ENCODE data around the gene SLITRK4. TPM values are rescaled to one million over a fixed set of nuclear protein-coding genes. Genes with fewer than 3 reads are reported as not detected.

The SLITRK4 gene
- 10 to 100 TPM in 1 of 2 donors, 1 to 10 TPM in 1; 4.2 to 13.2 TPM for total RNA-seq
- long read RNA-seq, donor 1, partial matches to known transcripts, result 0 of 4 reads
- long read RNA-seq, donor 1, other reads (novel, unspliced or antisense), result 1 of 4 reads
- long read RNA-seq, donor 2, transcript SLITRK4-201 (2 exons, 3,357 nt), result major isoform, 6 of 12 reads
- long read RNA-seq, donor 2, partial matches to known transcripts, result 0 of 12 reads
- long read RNA-seq, donor 2, other reads (novel, unspliced or antisense), result 4 of 12 reads

- intact Hi-C loops (cut with DNase I), result no loop called here
- no peak for DNase-seq (ENCODE audit: low spot score)
Observed at GRCh38 chrX:143635915-143636314, at the start of gene SLITRK4. Gene SLITRK4 (minus strand): TSS chrX:143636101. CDS start chrX:143631108, 4,993 bp downstream.

GRCh38 chrX:143683486-143683885 is 47.6 kb upstream of the SLITRK4 start:
- intact Hi-C loops (cut with DNase I), result no loop called here
- no peak for DNase-seq (ENCODE audit: low spot score)

GRCh38 chrX:143674926-143675325 is 39.0 kb upstream of the SLITRK4 start:
- DNase-seq (ENCODE audit: low spot score), result no peak
- intact Hi-C loops (cut with DNase I), result no loop called here

GRCh38 chrX:143669395-143669794 is 33.5 kb upstream of the SLITRK4 start:
- intact Hi-C loops (cut with DNase I), result no loop called here
- no peak for DNase-seq (ENCODE audit: low spot score)

- DNase-seq (ENCODE audit: low spot score), result no peak
- intact Hi-C loops (cut with DNase I), result no loop called here
Observed at GRCh38 chrX:143664302-143664701, 28.4 kb upstream of the SLITRK4 start.

GRCh38 chrX:143663755-143664154 is 27.9 kb upstream of the SLITRK4 start:
- no peak for DNase-seq (ENCODE audit: low spot score)
- intact Hi-C loops (cut with DNase I), result no loop called here

GRCh38 chrX:143661286-143661685 is 25.4 kb upstream of the SLITRK4 start:
- no peak for DNase-seq (ENCODE audit: low spot score)
- intact Hi-C loops (cut with DNase I), result no loop called here

GRCh38 chrX:143648705-143649104 is 12.8 kb upstream of the SLITRK4 start:
- no peak for DNase-seq (ENCODE audit: low spot score)
- intact Hi-C loops (cut with DNase I), result no loop called here

- no peak for DNase-seq (ENCODE audit: low spot score)
- intact Hi-C loops (cut with DNase I), result no loop called here
Observed at GRCh38 chrX:143642426-143642825, 6.5 kb upstream of the SLITRK4 start.

- DNase-seq (ENCODE audit: low spot score), result no peak
- intact Hi-C loops (cut with DNase I), result no loop called here
Observed at GRCh38 chrX:143636831-143637230, 930 bp upstream of the SLITRK4 start.

- no peak for DNase-seq (ENCODE audit: low spot score)
- intact Hi-C loops (cut with DNase I), result no loop called here
Observed at GRCh38 chrX:143634663-143635455, 1.0 kb downstream of the SLITRK4 start.

- DNase-seq (ENCODE audit: low spot score), result peak; percentile 80
- intact Hi-C loops (cut with DNase I), result no loop called here
Observed at GRCh38 chrX:143634309-143634662, 1.6 kb downstream of the SLITRK4 start.

- intact Hi-C loops (cut with DNase I), result no loop called here
- peak; percentile 80 for DNase-seq (ENCODE audit: low spot score)
Observed at GRCh38 chrX:143633461-143634308, 2.2 kb downstream of the SLITRK4 start.

- intact Hi-C loops (cut with DNase I), result no loop called here
- DNase-seq (ENCODE audit: low spot score), result no peak
Observed at GRCh38 chrX:143632625-143633410, 3.1 kb downstream of the SLITRK4 start.

GRCh38 chrX:143623657-143624056 is 12.2 kb downstream of the SLITRK4 start:
- intact Hi-C loops (cut with DNase I), result no loop called here
- DNase-seq (ENCODE audit: low spot score), result no peak

- no peak for DNase-seq (ENCODE audit: low spot score)
- intact Hi-C loops (cut with DNase I), result no loop called here
Observed at GRCh38 chrX:143621276-143621675, 14.6 kb downstream of the SLITRK4 start.

GRCh38 chrX:143615851-143616250 is 20.1 kb downstream of the SLITRK4 start:
- intact Hi-C loops (cut with DNase I), result no loop called here
- no peak for DNase-seq (ENCODE audit: low spot score)

- intact Hi-C loops (cut with DNase I), result no loop called here
- no peak for DNase-seq (ENCODE audit: low spot score)
Observed at GRCh38 chrX:143601809-143602208, 34.1 kb downstream of the SLITRK4 start.

- no peak for DNase-seq (ENCODE audit: low spot score)
- intact Hi-C loops (cut with DNase I), result no loop called here
Observed at GRCh38 chrX:143581240-143581639, 54.7 kb downstream of the SLITRK4 start.
